WERI-Rb-1 (cell line): Measurements from ENCODE around the gene C5orf24.
A peak's percentile ranks its signal among the peaks of the same experiment; 100 is the strongest.
"Not testable (repeated sequence)": the region's sequence is repeated elsewhere in the genome, so short reads cannot be mapped to it uniquely, and the experiment has no call there.

Experiments used
- DNase-seq: peaks from one replicate; pipeline ENCODE4 v3.0.0-alpha.2; 2020
- H3K27ac ChIP-seq: fragments of 250-450 bp; sonication (Bioruptor Pico); 2 replicates; pipeline ENCODE4 v1.5.1; 2020; ENCODE audit warnings: mild to moderate bottlenecking, moderate library complexity
- H3K27me3 ChIP-seq: fragments of 250-450 bp; sonication (Bioruptor Pico); 2 replicates; pipeline ENCODE4 v1.5.1; 2021; ENCODE audit warnings: mild to moderate bottlenecking, low read depth, moderate library complexity; ENCODE audit not compliant: insufficient read depth, severe bottlenecking
- H3K36me3 ChIP-seq: fragments of 250-450 bp; sonication (Bioruptor Pico); 2 replicates; pipeline ENCODE4 v1.5.1; 2020; ENCODE audit warnings: mild to moderate bottlenecking, moderate library complexity
- H3K4me3 ChIP-seq: 2 replicates; pipeline ENCODE4 v1.5.1; 2011; ENCODE audit warnings: low read depth, mild to moderate bottlenecking, control low read depth, low read length
- H3K9me3 ChIP-seq: fragments of 250-450 bp; sonication (Bioruptor Pico); 2 replicates; pipeline ENCODE4 v1.5.1; 2021; ENCODE audit warnings: mild to moderate bottlenecking, moderate library complexity; ENCODE audit not compliant: severe bottlenecking
- CTCF ChIP-seq: IDR thresholded peaks from 2 replicates; pipeline ENCODE4 v1.5.1; 2011; ENCODE audit warnings: low read depth, mild to moderate bottlenecking, control low read depth, inconsistent platforms, low read length

Gene C5orf24

GRCh38 chr5:134835623-134836022, 10.1 kb upstream of the C5orf24 start:
- DNase-seq: no peak
- Histone ChIP-seq H3K27ac (no peak overlapping the region), H3K36me3 (peaks cover 65% of the 10 kb centered on the region)

GRCh38 chr5:134837530-134838181, 8.1 kb upstream of the C5orf24 start:
- Histone ChIP-seq H3K9me3 (no peaks in the 10 kb centered on the region), H3K27me3 (no peaks in the 10 kb centered on the region), H3K27ac (no peak overlapping the region), H3K36me3 (peaks cover 57% of the 10 kb centered on the region), H3K4me3 (no peak overlapping the region)
- TF ChIP-seq CTCF: no peak
- DNase-seq: no peak

More at GRCh38 chr5:134835623-134836022, 10.1 kb upstream of the C5orf24 start:
- Histone ChIP-seq H3K4me3 (no peak overlapping the region), H3K9me3 (no peaks in the 10 kb centered on the region), H3K27me3 (no peaks in the 10 kb centered on the region)
- TF ChIP-seq CTCF: no peak

DNA sequence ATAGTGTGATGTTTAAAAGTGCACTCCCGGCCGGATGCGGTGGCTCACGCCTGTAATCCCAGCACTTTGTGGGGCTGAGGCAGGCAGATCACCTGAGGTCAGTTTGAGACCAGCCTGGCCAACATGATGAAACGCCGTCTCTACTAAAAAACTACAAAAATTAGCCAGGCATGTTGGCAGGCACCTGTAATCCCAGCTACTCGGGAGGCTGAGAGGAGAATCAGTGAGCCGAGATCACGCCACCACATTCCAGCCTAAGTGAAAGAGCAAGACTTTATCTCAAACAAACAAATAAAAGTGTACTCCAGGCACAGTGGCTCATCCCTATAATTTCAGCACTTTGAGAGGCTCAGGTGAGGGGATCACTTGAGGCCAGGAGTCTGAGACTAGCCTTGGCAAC, 7.4 kb upstream of the C5orf24 start:
- not testable (repeated sequence) for H3K4me3 ChIP-seq, DNase-seq, H3K27me3 ChIP-seq, H3K27ac ChIP-seq, H3K9me3 ChIP-seq
- H3K36me3 ChIP-seq: peaks cover 52% of the 10 kb centered on the region

- Histone ChIP-seq H3K27me3 (no peaks in the 10 kb centered on the region), H3K36me3 (peaks cover 46% of the 10 kb centered on the region), H3K4me3 (no peak overlapping the region), H3K9me3 (no peaks in the 10 kb centered on the region), H3K27ac (no peak overlapping the region)
- TF ChIP-seq CTCF: no peak
- DNase-seq: no peak
Observed at GRCh38 chr5:134840811-134841210, 5.0 kb upstream of the C5orf24 start.

DNA sequence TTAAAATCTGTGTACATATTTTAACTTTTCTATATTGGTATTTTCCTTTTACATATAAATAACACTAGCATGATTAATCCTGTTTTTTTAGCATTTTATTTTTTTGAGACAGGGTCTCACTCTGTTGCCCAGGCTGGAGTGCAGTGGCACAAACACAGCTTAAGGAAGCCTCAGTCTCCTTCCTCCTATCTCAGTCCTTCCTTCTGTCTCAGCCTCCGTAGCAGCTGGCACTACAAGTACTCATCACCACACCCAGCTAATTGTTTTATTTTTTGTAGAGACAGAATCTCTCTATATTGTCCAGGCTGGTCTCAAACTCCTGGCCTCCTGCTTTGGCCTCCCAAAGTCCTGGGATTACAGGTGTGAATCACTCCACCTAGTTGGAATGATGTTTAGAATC, 1.5 kb upstream of the C5orf24 start:
- no peak overlapping the region for H3K27ac ChIP-seq
- DNase-seq: no peak
- TF ChIP-seq CTCF: no peak
- H3K9me3 ChIP-seq: no peaks in the 10 kb centered on the region
- no peaks in the 10 kb centered on the region for H3K27me3 ChIP-seq
- no peak overlapping the region for H3K4me3 ChIP-seq
- H3K36me3 ChIP-seq: peaks cover 53% of the 10 kb centered on the region

GRCh38 chr5:134845335-134845851, 375 bp upstream of the C5orf24 start:
- no peak for DNase-seq
- Histone ChIP-seq H3K27me3 (no peaks in the 10 kb centered on the region), H3K27ac (peak overlapping the region; percentile 95), H3K36me3 (peaks cover 52% of the 10 kb centered on the region), H3K4me3 (peak overlapping the region; percentile 17), H3K9me3 (no peaks in the 10 kb centered on the region)
- TF ChIP-seq CTCF: no peak
